ENCODE results near the gene EML6.

GRCh38 chr2:54955358-54956110, 232.1 kb downstream of the EML6 start:
- TF ChIP-seq CTCF (IDR thresholded peaks at IDR 0.05) (no peak), POLR2A (IDR thresholded peaks at IDR 0.05) (no peak)
